Esophagus muscularis mucosa (tissue), 4 donors: Measurements from ENCODE around the gene GPR137B.

Experiments
- EP300 ChIP-seq: sonication (generic); formaldehyde crosslinking; IDR thresholded peaks from one replicate; pipeline ENCODE4 v1.6.1; 2017; ENCODE audit warnings: antibody characterized with exemption
- POLR2AphosphoS5 ChIP-seq, 2 donors: sonication (generic); formaldehyde crosslinking; IDR thresholded peaks; one replicate each; pipeline ENCODE4 v1.6.1; 2017; ENCODE audit warnings: antibody characterized with exemption in 2 of 2
- TF ChIP-seq, protein P1 (sequence below), 3 experiments: fragments of 200-600 bp in 2 of 3; fragments of 450-650 bp in 1 of 3; sonication (generic) in 2 of 3; IDR thresholded peaks; one replicate each; pipeline ENCODE4 v1.5.1; 2017 to 2019; ENCODE audit warnings: antibody characterized with exemption in 3 of 3, mild to moderate bottlenecking in 2 of 3, moderate library complexity in 1 of 3

- TF ChIP-seq, protein P1, sequence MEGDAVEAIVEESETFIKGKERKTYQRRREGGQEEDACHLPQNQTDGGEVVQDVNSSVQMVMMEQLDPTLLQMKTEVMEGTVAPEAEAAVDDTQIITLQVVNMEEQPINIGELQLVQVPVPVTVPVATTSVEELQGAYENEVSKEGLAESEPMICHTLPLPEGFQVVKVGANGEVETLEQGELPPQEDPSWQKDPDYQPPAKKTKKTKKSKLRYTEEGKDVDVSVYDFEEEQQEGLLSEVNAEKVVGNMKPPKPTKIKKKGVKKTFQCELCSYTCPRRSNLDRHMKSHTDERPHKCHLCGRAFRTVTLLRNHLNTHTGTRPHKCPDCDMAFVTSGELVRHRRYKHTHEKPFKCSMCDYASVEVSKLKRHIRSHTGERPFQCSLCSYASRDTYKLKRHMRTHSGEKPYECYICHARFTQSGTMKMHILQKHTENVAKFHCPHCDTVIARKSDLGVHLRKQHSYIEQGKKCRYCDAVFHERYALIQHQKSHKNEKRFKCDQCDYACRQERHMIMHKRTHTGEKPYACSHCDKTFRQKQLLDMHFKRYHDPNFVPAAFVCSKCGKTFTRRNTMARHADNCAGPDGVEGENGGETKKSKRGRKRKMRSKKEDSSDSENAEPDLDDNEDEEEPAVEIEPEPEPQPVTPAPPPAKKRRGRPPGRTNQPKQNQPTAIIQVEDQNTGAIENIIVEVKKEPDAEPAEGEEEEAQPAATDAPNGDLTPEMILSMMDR (IDR thresholded peaks at IDR 0.05) = no peak
- TF ChIP-seq EP300 = no peak
- no peak for TF ChIP-seq POLR2AphosphoS5 (IDR thresholded peaks at IDR 0.05)
Measured at GRCh38 chr1:236133339-236133738, 9.0 kb upstream of the GPR137B start.
